ENCODE data around the gene GABRG3. TPM values are rescaled to one million over a fixed set of nuclear protein-coding genes. Genes with fewer than 3 reads are reported as not detected.

GABRG3 gene
- total and polyA plus RNA-seq, 4 donors: 0.02 to 0.19 TPM; not detected in 2

DNA sequence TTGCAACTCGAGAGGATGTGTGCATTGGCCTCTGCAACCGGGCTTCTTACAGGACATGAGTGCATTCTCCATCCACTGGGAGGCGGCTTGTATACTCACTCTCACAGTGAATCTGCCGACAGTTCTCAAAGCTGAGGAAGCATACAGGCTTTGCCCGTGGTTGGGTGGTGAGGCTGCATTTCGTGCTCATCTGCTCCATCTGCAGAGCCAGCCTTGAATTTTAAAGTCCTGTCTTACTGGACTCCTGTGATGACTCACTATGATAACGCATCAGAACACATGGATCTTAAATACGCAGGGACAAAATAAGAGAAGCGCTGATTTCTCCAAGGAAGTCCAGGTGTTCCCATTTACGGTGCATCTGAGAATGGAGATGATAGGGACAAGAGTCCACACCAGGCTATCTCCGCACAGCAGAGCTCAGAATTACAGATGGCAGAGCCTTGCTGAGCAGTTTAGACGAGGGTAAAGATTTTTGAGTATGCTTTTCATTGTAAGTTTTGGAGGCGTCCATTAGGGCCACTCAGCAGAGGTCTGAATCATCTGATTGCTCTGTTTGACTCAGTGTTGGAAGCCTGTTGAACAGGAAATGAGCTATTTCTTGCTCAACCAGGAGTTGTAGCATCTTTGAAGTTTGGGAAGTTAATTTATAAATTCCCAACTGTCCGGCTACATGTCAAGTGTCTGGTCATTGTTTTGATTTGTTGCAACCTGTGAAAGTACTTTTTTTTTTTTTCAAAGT, 87.1 kb downstream of the GABRG3 start:
- H3K4me1 ChIP-seq (ENCODE audit: control insufficient read depth in 4 of 4, insufficient read depth in 4 of 4, low read length in 3 of 4): no peaks in the 10 kb centered on the region
- H3K9ac ChIP-seq (ENCODE audit: low read depth in 1 of 2, low read length in 2 of 2): no peak overlapping the region
- WGBS: 74% methylated on average over 14 of the region's 14 CpGs
- H3K27me3 ChIP-seq (ENCODE audit: control insufficient read depth in 4 of 4, insufficient read depth in 4 of 4, low read length in 3 of 4): peaks cover 0 to 2% (median 0%) of the 10 kb centered on the region in 4 donors
- H3K36me3 ChIP-seq (ENCODE audit: control insufficient read depth in 4 of 4, insufficient read depth in 3 of 4, low read depth in 1 of 4, low read length in 3 of 4): no peaks in the 10 kb centered on the region
- no peak for DNase-seq (ENCODE audit: low spot score)
- no peak overlapping the region for H3K4me3 ChIP-seq (ENCODE audit: low read depth in 1 of 3, low read length in 3 of 3)
- H3K27ac ChIP-seq (ENCODE audit: low read depth in 1 of 2, low read length in 2 of 2): no peak overlapping the region
- H3K9me3 ChIP-seq (ENCODE audit: control insufficient read depth in 4 of 4, low read length in 3 of 4): no peaks in the 10 kb centered on the region
- no peak for TF ChIP-seq HNF4G (IDR thresholded peaks at IDR 0.05)
- no peak for TF ChIP-seq ATF3 (IDR thresholded peaks at IDR 0.05)
- TF ChIP-seq EGR1 (IDR thresholded peaks at IDR 0.05; ENCODE audit: low read depth in 2 of 2): no peak
- TF ChIP-seq NR2F2 (IDR thresholded peaks at IDR 0.05): no peak
- TF ChIP-seq CTCF (IDR thresholded peaks at IDR 0.05; ENCODE audit: low read depth, low read length, missing input control): no peak
- no peak for TF ChIP-seq GABPA (IDR thresholded peaks at IDR 0.05 in 1 of 2, conservative IDR thresholded peaks at IDR 0.05 in 1 of 2)
- TF ChIP-seq JUND (IDR thresholded peaks at IDR 0.05): no peak

- no peak overlapping the region for H3K27ac ChIP-seq (ENCODE audit: low read depth in 1 of 2, low read length in 2 of 2)
- no peak for DNase-seq (ENCODE audit: low spot score)
- H3K4me1 ChIP-seq (ENCODE audit: control insufficient read depth in 4 of 4, insufficient read depth in 4 of 4, low read length in 3 of 4): no peaks in the 10 kb centered on the region
- TF ChIP-seq GABPA (IDR thresholded peaks at IDR 0.05 in 1 of 2, conservative IDR thresholded peaks at IDR 0.05 in 1 of 2) (no peak), YY1 (IDR thresholded peaks at IDR 0.05) (no peak), EGR1 (IDR thresholded peaks at IDR 0.05; ENCODE audit: low read depth in 2 of 2) (no peak), ZBTB33 (IDR thresholded peaks at IDR 0.05) (no peak), HNF4G (IDR thresholded peaks at IDR 0.05) (no peak), JUND (IDR thresholded peaks at IDR 0.05) (no peak), FOXA2 (IDR thresholded peaks at IDR 0.05) (no peak), TAF1 (conservative IDR thresholded peaks at IDR 0.05) (no peak), RXRA (IDR thresholded peaks at IDR 0.05) (no peak), FOXA1 (IDR thresholded peaks at IDR 0.05) (no peak), SP1 (IDR thresholded peaks at IDR 0.05) (no peak), CTCF (IDR thresholded peaks at IDR 0.05; ENCODE audit: low read depth, low read length, missing input control) (no peak), ATF3 (IDR thresholded peaks at IDR 0.05) (no peak), NR2F2 (IDR thresholded peaks at IDR 0.05) (no peak), MAX (IDR thresholded peaks at IDR 0.05) (no peak), RAD21 (IDR thresholded peaks at IDR 0.05) (no peak)
- TF ChIP-seq, protein P1, sequence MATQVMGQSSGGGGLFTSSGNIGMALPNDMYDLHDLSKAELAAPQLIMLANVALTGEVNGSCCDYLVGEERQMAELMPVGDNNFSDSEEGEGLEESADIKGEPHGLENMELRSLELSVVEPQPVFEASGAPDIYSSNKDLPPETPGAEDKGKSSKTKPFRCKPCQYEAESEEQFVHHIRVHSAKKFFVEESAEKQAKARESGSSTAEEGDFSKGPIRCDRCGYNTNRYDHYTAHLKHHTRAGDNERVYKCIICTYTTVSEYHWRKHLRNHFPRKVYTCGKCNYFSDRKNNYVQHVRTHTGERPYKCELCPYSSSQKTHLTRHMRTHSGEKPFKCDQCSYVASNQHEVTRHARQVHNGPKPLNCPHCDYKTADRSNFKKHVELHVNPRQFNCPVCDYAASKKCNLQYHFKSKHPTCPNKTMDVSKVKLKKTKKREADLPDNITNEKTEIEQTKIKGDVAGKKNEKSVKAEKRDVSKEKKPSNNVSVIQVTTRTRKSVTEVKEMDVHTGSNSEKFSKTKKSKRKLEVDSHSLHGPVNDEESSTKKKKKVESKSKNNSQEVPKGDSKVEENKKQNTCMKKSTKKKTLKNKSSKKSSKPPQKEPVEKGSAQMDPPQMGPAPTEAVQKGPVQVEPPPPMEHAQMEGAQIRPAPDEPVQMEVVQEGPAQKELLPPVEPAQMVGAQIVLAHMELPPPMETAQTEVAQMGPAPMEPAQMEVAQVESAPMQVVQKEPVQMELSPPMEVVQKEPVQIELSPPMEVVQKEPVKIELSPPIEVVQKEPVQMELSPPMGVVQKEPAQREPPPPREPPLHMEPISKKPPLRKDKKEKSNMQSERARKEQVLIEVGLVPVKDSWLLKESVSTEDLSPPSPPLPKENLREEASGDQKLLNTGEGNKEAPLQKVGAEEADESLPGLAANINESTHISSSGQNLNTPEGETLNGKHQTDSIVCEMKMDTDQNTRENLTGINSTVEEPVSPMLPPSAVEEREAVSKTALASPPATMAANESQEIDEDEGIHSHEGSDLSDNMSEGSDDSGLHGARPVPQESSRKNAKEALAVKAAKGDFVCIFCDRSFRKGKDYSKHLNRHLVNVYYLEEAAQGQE (IDR thresholded peaks at IDR 0.05): no peak
- no peaks in the 10 kb centered on the region for H3K36me3 ChIP-seq (ENCODE audit: control insufficient read depth in 4 of 4, insufficient read depth in 3 of 4, low read depth in 1 of 4, low read length in 3 of 4)
- H3K9me3 ChIP-seq (ENCODE audit: control insufficient read depth in 4 of 4, low read length in 3 of 4): no peaks in the 10 kb centered on the region
- no peak overlapping the region for H3K9ac ChIP-seq (ENCODE audit: low read depth in 1 of 2, low read length in 2 of 2)
- WGBS: 66% methylated on average over 2 of the region's 2 CpGs
- H3K4me3 ChIP-seq (ENCODE audit: low read depth in 1 of 3, low read length in 3 of 3): no peak overlapping the region
- peaks cover 0 to 2% (median 0%) of the 10 kb centered on the region in 4 donors for H3K27me3 ChIP-seq (ENCODE audit: control insufficient read depth in 4 of 4, insufficient read depth in 4 of 4, low read length in 3 of 4)
Observed at GRCh38 chr15:27058939-27059338, 88.0 kb downstream of the GABRG3 start.

Measured in liver (tissue), 9 donors.